ENCODE results near the gene R3HDML. TPM values are rescaled to one million over a fixed set of nuclear protein-coding genes. Genes with fewer than 3 reads are reported as not detected.

The R3HDML gene
- total and polyA plus RNA-seq, 2 of the 13 experiments (the other 11 are each of a cell fraction or from before 2014, with no cell fraction given), result not detected

GRCh38 chr20:44394452-44394701, 57.5 kb downstream of the R3HDML start (continued):
- TF ChIP-seq BRCA1 (CRISPR knock-in tag; IDR thresholded peaks at IDR 0.05) (no peak), KLF12 (CRISPR knock-in tag; IDR thresholded peaks at IDR 0.05; ENCODE audit: borderline replicate concordance) (peak; percentile 85), SP2 (CRISPR knock-in tag; IDR thresholded peaks at IDR 0.05) (0 out of 2 replicates have a peak, but pooled peaks have one; percentile 13), ARID2 (CRISPR knock-in tag; IDR thresholded peaks at IDR 0.05; ENCODE audit: borderline replicate concordance) (no peak; the same call in 1 of the 2 replicates), ZSCAN31 (CRISPR knock-in tag; IDR thresholded peaks at IDR 0.05; ENCODE audit: low read depth) (peak; percentile 97), ZSCAN21 (CRISPR knock-in tag; IDR thresholded peaks at IDR 0.05; ENCODE audit: borderline replicate concordance) (no peak; the same call in 1 of the 2 replicates), BATF2 (CRISPR knock-in tag; IDR thresholded peaks at IDR 0.05) (no peak), IRF2 (CRISPR knock-in tag; IDR thresholded peaks at IDR 0.05) (peak; percentile 87; the same call in 1 of the 2 replicates), HNRNPL (IDR thresholded peaks at IDR 0.05; ENCODE audit: low read depth, low read length) (no peak), SP140L (CRISPR knock-in tag; IDR thresholded peaks at IDR 0.05; ENCODE audit: borderline replicate concordance) (peak; percentile 97), ADNP (CRISPR knock-in tag; IDR thresholded peaks at IDR 0.05) (0 out of 2 replicates have a peak, but pooled peaks have one; percentile 76), JUND (CRISPR knock-in tag; IDR thresholded peaks at IDR 0.05) (no peak), IRF9 (CRISPR knock-in tag; IDR thresholded peaks at IDR 0.05; ENCODE audit: borderline replicate concordance) (0 out of 2 replicates have a peak, but pooled peaks have one; percentile 96), PAF1 (CRISPR knock-in tag; IDR thresholded peaks at IDR 0.05) (peak; percentile 45; the same call in 1 of the 2 replicates), HOXA9 (CRISPR knock-in tag; IDR thresholded peaks at IDR 0.05; ENCODE audit: borderline replicate concordance) (peak; percentile 56; the same call in 1 of the 2 replicates), TIGD3 (CRISPR knock-in tag; IDR thresholded peaks at IDR 0.05; ENCODE audit: borderline replicate concordance) (0 out of 2 replicates have a peak, but pooled peaks have one; percentile 39)
- TF ChIP-seq, protein P1, sequence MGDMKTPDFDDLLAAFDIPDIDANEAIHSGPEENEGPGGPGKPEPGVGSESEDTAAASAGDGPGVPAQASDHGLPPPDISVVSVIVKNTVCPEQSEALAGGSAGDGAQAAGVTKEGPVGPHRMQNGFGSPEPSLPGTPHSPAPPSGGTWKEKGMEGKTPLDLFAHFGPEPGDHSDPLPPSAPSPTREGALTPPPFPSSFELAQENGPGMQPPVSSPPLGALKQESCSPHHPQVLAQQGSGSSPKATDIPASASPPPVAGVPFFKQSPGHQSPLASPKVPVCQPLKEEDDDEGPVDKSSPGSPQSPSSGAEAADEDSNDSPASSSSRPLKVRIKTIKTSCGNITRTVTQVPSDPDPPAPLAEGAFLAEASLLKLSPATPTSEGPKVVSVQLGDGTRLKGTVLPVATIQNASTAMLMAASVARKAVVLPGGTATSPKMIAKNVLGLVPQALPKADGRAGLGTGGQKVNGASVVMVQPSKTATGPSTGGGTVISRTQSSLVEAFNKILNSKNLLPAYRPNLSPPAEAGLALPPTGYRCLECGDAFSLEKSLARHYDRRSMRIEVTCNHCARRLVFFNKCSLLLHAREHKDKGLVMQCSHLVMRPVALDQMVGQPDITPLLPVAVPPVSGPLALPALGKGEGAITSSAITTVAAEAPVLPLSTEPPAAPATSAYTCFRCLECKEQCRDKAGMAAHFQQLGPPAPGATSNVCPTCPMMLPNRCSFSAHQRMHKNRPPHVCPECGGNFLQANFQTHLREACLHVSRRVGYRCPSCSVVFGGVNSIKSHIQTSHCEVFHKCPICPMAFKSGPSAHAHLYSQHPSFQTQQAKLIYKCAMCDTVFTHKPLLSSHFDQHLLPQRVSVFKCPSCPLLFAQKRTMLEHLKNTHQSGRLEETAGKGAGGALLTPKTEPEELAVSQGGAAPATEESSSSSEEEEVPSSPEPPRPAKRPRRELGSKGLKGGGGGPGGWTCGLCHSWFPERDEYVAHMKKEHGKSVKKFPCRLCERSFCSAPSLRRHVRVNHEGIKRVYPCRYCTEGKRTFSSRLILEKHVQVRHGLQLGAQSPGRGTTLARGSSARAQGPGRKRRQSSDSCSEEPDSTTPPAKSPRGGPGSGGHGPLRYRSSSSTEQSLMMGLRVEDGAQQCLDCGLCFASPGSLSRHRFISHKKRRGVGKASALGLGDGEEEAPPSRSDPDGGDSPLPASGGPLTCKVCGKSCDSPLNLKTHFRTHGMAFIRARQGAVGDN (CRISPR knock-in tag; IDR thresholded peaks at IDR 0.05), result no peak
- TF ChIP-seq, protein P2, sequence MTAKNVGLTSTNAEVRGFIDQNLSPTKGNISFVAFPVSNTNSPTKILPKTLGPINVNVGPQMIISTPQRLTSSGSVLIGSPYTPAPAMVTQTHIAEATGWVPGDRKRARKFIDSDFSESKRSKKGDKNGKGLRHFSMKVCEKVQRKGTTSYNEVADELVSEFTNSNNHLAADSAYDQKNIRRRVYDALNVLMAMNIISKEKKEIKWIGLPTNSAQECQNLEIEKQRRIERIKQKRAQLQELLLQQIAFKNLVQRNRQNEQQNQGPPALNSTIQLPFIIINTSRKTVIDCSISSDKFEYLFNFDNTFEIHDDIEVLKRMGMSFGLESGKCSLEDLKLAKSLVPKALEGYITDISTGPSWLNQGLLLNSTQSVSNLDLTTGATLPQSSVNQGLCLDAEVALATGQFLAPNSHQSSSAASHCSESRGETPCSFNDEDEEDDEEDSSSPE (CRISPR knock-in tag; IDR thresholded peaks at IDR 0.05), result no peak

All from HepG2 (cell line).